ENCODE data around the gene ADGRB3.
A peak's percentile ranks its signal among the peaks of the same experiment; 100 is the strongest.
"Not testable (repeated sequence)": the region's sequence is repeated elsewhere in the genome, so short reads cannot be mapped to it uniquely, and the experiment has no call there.

ADGRB3 gene

DNA sequence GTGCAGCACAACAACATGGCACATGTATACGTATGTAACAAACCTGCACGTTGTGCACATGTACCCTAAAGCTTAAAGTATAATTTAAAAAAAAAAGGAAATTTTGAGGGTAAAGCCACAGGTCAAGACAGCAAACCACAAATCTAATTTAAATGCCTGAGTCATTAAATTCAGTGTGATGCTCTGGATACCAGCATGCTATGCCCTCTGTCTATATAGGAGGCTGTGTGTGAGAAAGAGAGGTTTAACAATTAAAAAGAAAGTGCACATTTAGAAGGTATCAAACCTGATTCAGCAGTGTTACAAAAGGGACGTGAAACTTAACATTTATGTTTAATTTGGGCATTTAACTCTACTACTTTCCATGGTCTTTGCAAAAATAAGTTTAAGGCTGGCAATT, 276.3 kb downstream of the ADGRB3 start:
- DNase-seq (ENCODE audit: insufficient read length, low spot score) = no peak
- FAIRE-seq = no peak

DNA sequence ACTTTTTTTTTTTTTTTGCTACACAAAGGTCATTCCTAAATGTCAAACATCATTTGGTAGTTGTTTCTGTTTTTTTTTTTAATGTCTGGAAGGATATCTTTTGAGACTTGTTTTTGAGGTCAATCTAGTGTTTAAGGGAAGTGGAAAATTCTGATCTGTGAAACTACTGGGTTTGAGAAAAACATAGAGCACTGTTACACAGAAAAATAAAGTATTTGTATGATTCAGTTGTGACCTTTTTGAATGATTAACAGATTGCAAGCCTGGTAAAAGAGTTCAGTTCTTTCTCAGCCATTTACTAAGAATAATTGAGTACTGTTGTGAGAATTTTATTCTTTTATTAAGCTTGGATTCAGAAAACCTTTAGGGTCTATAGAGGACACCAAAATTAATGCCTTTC, 276.7 kb downstream of the ADGRB3 start:
- FAIRE-seq = no peak

DNA sequence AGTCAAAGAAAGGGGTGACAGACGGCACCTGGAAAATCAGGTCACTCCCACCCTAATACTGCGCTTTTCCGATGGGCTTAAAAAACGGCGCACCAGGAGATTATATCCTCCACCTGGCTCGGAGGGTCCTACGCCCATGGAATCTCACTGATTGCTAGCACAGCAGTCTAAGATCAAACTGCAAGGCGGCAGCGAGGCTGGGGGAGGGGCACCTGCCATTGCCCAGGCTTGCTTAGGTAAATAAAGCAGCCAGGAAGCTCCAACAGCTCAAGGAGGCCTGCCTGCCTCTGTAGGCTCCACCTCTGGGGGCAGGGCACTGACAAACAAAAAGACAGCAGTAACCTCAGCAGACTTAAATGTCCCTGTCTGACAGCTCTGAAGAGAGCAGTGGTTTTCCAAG, 277.7 kb downstream of the ADGRB3 start:
- not testable (repeated sequence) for FAIRE-seq; DNase-seq (ENCODE audit: insufficient read length, low spot score)

More for the DNA sequence above, 276.7 kb downstream of the ADGRB3 start:
- no peak for DNase-seq (ENCODE audit: insufficient read length, low spot score)

DNA sequence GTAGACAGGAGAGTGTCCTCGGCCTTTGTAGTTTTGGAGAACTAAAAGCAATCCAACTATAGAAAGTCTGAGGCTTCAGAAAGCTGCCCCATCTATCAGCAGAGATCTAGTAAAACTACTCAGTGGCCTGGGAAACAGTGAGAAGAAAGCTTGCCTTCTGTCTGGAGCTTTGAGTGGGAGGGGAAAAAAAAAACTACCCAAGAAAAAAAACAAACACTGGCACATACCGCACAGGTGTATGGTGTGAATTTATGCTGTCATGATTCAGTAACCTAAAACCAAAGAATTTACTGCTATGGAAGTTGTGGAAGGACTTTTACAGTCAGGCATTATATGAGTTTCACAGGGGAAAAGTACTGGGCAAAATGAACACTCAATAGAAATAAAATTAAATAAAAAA, 280.5 kb downstream of the ADGRB3 start:
- DNase-seq (ENCODE audit: insufficient read length, low spot score) (no peak), FAIRE-seq (no peak)

DNA sequence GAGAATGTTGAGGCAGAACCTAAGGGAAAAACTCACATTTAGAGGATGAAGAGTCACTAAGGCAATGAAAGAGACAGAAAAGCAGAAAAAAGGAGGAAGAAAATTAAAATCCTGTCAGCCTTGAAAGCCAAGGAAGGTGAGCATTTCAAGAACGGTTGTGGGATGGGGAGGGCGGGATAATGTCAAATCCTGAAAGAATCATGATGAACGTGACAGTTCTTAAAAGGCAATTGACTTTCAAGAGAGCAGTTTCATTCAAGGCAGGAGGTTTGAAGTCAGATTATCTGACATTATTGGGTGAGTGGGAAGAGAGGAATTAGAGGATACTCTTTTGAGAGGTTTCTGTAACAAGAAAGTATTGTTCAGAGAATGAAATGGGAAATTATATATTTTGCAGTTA, 284.5 kb downstream of the ADGRB3 start:
- DNase-seq (ENCODE audit: insufficient read length, low spot score) (no peak), FAIRE-seq (no peak)

DNA sequence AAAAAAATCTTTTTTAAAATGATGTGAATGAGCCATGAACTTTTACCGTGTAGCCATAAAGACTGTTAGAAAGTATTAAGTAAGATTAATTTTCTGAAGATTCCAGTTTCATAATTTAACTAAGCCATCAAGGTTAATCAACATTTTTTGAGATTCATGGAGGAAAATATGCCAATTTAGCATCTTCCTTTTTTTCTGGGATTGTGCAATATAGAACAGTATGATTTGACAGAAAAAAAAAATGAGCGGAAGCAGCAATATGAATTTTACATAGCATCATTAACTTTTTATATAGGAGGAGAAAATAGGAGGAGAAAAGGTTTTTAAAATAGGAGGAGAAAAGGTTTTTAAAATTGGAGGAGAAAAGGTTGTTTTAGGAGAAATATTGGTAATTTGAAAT, 306.3 kb downstream of the ADGRB3 start:
- no peak for DNase-seq (ENCODE audit: insufficient read length, low spot score)
- no peak for FAIRE-seq

DNA sequence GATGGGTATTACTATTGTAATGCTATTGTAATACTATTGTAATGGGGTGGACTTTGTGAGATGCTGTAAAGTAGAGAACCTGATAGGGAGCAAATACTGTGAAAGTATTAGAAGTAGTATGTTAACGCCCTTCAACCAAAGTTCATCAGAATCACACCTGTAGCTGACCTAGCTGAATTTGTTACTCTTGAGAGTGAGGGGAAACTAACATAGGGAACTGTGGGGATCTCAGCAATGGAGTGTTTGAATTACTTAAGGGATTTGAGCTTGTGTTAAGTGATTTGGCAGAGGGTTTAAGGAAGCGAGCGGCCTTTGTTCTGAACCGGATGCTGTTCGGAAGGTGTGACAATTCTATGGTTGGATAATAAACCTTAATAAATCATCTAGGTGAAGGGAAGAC, 312.6 kb downstream of the ADGRB3 start:
- DNase-seq (ENCODE audit: insufficient read length, low spot score) (no peak), FAIRE-seq (no peak)

DNA sequence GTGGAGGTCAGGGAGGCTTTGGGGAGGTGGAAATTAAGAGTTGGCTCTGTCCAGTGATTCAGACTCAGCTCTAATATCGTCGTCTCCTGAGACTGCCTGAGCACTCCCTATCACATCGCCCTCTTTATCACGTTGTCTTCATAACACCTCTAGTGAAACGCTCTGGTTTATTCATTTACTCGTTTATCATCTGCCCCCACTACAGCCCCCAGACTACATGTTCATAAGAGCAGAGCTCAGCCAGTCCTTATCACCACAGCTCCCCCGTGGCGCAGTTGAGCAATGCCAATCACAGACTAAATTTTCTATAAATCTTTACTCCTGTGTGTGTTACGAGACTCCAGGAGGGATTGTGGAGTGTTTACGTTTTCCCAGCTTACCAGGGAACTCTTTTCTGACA, 316.2 kb downstream of the ADGRB3 start:
- DNase-seq (ENCODE audit: insufficient read length, low spot score) = no peak
- FAIRE-seq = no peak

DNA sequence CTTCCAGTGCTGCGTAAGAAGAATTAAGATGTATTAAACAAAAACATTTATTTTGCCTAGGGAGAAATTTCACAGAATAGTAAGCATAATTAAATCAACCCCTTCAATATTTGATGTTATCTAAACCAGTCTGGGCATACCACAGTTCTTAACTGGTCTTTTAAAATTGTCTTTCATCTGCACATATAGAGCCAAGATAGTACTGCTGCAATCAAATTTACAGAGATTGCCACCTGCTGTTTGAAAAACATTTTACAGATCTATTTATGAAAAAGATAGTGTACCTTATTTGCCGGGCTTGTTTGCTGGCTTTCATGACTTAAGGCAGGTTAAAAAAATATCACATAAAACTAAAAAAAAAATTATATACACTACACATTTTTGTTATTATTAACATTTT, 323.2 kb downstream of the ADGRB3 start:
- FAIRE-seq (no peak), DNase-seq (ENCODE audit: insufficient read length, low spot score) (no peak)

DNA sequence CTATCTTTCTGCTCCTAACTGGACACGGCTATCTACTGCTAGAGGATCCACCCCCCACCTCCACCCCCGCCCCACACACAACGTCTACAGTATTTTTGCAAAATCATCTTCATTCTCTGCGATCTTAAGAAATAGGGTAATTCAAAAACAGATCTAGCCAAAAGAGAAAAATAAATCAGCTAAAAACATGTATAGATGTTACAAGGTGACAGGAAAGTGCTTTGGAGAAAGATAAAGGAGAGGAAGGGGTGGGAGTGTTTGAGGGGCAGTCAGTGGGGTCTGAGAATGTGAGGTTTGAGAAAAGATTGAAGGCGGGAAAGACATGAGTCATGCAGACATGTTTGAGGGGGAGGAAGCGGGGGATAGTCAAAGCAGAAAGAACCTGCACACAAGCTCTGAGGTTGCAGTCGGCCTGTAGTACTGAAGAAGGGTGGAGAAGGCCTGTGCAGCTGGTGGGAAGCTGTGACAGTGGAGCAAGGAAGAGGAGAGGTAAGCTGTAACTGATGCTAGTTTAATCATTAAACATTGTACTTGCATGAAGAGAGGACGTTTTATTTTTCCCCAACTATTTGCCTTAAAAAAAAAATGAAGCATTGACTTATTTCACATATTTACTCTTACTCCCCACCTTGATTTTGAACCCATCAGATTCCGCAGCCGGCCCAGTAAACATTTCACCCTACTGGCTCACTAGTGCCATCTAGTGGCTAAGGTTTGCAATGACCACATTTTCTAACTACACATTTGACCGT, 332.6 kb downstream of the ADGRB3 start:
- DNase-seq (ENCODE audit: insufficient read length, low spot score) (peak; percentile 38), FAIRE-seq (no peak)

DNA sequence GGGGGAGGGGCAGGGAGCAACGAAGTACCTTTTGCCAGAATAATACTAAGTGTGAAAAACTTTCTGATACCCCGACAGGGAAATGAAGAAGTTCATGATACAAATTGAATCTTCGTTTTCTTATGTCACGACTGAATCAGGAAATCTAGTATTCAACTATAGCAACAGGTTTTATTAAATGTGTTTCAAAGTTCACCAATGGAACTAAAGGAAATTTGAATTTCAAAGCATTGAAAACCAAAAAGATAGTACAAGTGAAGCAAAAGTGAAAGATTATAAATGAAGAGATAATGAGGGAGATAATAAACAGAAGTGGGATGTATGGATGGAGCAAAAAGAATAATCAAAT, 333.2 kb downstream of the ADGRB3 start:
- DNase-seq (ENCODE audit: insufficient read length, low spot score) (no peak), FAIRE-seq (no peak)

DNA sequence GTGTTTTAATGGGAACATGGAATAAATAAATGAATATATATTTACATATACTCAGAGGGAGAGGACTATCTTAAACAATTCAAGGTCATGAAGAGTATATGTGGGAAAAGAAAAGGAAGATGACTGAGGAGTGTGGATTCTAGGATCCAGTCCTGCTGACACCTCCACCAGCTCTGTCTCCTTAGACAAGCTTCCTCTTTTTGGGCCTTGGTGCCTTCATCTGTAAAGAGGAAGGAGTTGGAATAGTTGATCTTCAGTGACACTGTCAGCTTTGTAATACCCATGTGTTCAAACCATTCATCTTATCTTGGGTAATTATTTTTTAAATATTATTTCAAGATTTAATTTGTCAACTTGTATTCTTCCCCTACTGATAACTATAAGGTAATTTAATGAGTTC, 338.0 kb downstream of the ADGRB3 start:
- DNase-seq (ENCODE audit: insufficient read length, low spot score) (no peak), FAIRE-seq (no peak)

DNA sequence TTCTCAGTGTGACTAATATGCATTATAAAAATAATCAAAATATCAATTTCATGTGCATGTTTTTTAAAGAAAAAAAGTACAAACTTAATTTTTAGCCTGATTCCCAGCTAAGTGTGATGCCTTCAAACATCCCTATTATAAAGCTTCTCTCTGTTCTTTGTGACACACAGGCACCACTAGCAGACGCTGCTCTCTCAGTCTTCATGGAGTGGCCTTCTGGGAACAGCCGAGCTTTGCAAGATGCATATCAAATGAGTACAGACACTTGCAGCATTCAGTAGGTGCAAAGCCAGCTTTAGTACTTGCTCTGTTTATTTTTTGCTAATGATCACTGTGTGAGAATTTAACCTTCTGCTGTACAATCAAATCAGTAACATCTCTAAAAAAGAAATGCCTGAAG, 340.0 kb downstream of the ADGRB3 start:
- no peak for DNase-seq (ENCODE audit: insufficient read length, low spot score)
- FAIRE-seq = no peak

DNA sequence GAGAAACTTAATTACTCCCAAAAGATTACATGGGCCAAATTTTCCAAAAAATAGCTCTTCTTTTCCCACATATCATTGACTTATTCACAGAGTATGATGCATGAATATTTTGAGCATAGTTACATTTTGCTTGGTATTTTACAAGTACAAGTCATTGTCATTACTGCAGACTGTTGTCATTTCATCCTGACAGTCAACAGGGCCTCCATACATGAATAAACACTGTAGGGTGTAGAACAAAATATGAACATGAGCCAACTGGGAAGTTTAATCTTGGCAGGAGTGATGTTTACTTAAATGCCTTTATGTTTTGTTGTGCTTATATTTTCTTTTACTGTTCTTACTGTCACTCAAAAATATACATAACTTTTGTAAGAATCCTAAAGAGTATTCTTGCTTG, 340.7 kb downstream of the ADGRB3 start:
- FAIRE-seq (no peak), DNase-seq (ENCODE audit: insufficient read length, low spot score) (no peak)

DNA sequence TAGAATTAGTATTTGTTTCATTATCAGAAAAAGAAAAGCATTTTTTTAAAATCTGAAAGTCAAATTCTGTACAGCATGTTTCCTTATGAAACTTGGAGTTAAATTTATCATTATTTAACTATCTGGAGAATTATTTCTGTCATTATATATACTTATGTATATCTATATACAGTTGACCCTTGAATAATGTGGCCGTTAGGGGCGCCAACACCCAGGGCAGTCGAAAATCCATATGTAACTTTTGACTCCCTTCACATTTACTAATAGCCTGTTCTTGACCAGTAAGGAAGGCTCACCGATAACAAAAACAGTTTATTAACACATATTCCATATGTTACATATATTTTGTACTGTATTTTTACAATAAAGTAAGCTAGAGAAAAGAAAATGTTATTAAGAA, 341.2 kb downstream of the ADGRB3 start:
- no peak for FAIRE-seq
- DNase-seq (ENCODE audit: insufficient read length, low spot score) = no peak

DNA sequence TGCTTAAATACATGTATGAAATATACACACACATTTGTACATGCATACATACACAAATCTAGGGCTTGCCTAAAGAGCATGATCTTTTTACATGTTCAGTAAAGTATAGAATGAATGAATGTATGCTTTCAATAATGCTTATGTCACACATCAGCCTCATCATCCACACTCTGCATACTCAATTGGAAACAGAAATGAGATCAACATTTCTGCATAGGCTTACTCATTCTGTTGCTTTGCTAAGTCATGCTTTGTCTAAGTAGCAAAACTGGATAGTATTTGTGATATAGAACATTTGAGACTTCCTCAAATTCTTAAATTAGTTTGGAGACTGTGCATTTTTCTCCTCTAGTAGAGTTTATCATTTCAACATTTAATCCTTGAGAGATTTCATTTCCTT, 343.3 kb downstream of the ADGRB3 start:
- DNase-seq (ENCODE audit: insufficient read length, low spot score) = no peak
- no peak for FAIRE-seq

DNA sequence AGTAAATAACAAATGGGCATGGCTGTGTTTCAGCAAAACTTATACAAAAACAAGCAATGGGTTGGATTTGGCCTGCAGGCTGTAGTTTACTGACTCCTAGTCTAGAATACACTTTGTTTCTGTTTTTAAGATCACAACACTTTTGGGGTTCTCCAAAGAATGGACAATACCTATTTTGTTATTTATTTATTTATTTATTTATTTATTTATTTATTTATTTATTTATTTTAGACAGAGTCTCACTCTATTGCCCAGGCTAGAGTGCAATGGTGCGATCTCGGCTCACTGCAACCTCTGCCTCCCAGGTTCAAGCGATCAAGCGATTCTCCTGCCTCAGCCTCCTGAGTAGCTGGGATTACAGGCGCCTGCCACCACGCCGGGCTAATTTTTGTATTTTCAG, 346.6 kb downstream of the ADGRB3 start:
- not testable (repeated sequence) for FAIRE-seq; DNase-seq (ENCODE audit: insufficient read length, low spot score)

DNA sequence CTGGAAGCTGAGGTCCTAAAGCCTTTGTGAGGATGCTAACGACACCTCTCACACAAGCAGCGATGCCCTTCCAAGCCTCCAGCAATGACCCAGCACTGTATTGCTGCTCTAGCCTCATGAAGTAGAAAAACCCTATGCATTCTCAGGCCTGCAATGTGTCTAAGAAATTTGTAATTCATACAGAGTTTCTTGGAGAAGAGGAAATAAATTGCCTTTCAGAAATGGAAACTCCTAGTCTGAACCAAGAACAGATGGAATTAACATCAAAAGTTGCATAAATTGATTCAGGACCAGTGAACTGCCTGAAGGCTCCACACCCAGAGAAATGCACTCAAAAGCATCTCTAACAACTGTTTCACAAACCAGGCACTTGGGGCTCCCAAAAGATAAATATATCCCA, 353.6 kb downstream of the ADGRB3 start:
- DNase-seq (ENCODE audit: insufficient read length, low spot score) (no peak), FAIRE-seq (no peak)

DNA sequence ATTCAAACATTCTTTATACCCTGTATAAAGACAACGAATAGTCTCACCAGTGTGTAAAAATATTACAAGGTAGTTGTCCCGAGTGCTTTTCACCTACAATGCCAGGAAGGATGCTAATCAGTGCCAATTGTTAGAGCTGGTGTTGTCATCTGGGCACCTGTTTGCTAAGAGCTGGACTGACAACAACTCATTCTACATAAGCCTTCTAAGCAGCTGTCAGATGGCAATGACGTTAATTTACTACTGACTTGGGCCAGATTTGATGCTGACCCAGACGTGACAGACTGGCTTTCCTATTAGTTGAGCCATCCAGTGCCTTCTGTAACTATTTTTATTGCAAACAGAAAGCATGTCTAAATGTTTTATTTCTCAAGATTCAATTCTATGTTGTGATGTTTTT, 355.2 kb downstream of the ADGRB3 start:
- no peak for FAIRE-seq
- DNase-seq (ENCODE audit: insufficient read length, low spot score) = no peak

DNA sequence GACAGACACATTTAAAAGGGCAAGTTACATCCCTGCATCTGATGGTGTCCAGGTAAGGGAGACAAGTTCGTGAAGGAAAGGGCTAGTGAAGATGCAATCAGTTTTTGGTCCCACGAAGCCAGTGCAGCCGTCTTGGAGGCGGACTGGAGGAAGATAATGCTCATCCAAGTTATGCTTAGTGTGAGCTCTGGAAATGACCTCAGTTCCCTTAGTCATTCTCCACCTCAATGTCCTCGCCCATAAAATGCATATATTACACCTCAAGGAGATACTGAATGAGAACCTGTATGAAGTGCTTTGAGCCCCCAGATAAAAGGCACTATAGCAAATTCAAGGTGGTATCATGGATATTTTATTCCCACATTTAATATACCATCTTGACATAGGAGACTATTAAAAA, 358.8 kb downstream of the ADGRB3 start:
- DNase-seq (ENCODE audit: insufficient read length, low spot score) = no peak

DNA sequence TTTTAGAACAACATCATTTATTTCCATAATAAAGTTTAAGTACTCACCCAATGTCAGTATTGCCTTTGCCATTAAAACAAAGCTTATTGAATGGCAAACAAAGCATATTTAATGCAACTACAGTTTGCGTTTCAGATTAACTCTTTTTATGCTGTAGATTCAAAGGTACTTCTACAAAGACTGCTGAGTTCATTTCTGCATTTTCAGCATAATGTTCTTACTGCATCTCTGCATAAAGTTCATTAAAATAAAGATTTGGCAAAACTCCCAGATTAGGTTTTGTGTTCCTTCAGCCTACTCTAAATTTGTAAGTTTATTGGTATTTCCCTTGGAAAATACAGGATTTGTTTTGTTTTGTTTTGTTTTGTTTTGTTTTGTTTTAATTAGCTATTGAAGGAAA, 359.4 kb downstream of the ADGRB3 start:
- DNase-seq (ENCODE audit: insufficient read length, low spot score) = no peak
- FAIRE-seq = no peak

More for the DNA sequence above, 358.8 kb downstream of the ADGRB3 start:
- no peak for FAIRE-seq

DNA sequence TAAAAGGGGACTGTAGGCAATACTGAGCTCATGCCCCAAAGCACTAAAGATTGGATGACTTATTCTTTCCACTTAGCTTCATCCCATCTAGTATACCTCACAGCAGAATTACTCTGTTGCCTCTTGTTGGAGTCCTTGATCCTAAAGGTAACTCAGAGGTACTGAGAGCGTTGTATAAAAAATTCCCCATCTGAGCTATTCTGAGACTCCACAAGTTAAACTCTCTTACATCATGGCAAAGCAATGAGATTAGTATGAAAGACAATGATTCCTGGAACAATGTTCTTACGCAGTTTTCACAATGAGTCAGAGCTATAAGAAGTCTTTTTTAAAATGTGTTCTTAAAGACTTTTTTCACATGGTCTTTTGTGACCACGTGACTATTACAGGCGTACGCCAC, 370.1 kb downstream of the ADGRB3 start:
- DNase-seq (ENCODE audit: insufficient read length, low spot score) (no peak), FAIRE-seq (no peak)

DNA sequence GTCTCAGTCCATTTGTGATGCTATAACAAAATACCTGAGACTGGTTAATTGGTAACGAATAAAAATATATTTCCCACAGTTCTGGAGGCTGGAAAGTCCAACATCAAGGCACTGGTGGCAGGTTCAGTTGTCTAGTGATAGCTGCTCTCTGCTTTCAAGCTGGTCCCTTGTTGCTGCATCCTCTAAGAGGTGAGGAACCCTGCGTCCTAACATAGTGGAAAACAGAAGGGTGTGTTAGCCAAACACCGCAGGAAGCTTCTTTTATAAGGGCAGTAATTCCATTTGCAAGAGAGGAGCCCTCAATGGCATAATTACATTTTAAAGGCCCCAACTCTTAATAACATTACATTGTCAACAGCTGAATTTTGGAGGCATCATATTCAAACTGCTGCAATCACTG, 372.7 kb downstream of the ADGRB3 start:
- FAIRE-seq (no peak), DNase-seq (ENCODE audit: insufficient read length, low spot score) (no peak)

Data from HTR-8/SVneo (cell line).